IgD-negative memory B cell (primary cell): Measurements from ENCODE around the gene KIRREL3. TPM values are rescaled to one million over a fixed set of nuclear protein-coding genes. Genes with fewer than 3 reads are reported as not detected.

Source experiments
- H3K27ac Mint-ChIP-seq, 3 donors: one replicate each; pipeline ENCODE4 v1.8.0; 2020 to 2022; ENCODE audit warnings: mild to moderate bottlenecking in 3 of 3, mixed read lengths in 3 of 3, moderate library complexity in 1 of 3
- H3K27me3 Mint-ChIP-seq: one replicate; pipeline ENCODE4 v1.8.0; 2021; ENCODE audit warnings: mixed read lengths
- H3K36me3 Mint-ChIP-seq: one replicate; pipeline ENCODE4 v1.8.0; 2020; ENCODE audit warnings: mild to moderate bottlenecking, mixed read lengths
- H3K4me1 Mint-ChIP-seq, 3 donors: one replicate each; pipeline ENCODE4 v1.8.0; 2020 to 2022; ENCODE audit warnings: mixed read lengths in 3 of 3, mild to moderate bottlenecking in 1 of 3
- H3K4me3 Mint-ChIP-seq, 4 donors: one replicate each; pipeline ENCODE4 v1.8.0; 2020 to 2022; ENCODE audit warnings: mild to moderate bottlenecking in 4 of 4, mixed read lengths in 4 of 4, moderate library complexity in 3 of 4
- H3K9me3 Mint-ChIP-seq, 3 donors: one replicate each; pipeline ENCODE4 v1.8.0; 2020 to 2021; ENCODE audit warnings: mixed read lengths in 3 of 3, mild to moderate bottlenecking in 1 of 3
- polyA plus RNA-seq: library from polyadenylated mRNA; unstranded; fragments of 300-500 nt; fragmentation: Illumina TruSeq; gene quantifications from one replicate; pipeline ENCODE4 v1.2.3, GENCODE V29; 2021

The KIRREL3 gene
- polyA plus RNA-seq, 1 donor from 2014 or later = not detected

GRCh38 chr11:126645186-126645585 lies 355.4 kb downstream of the KIRREL3 start:
- H3K36me3 Mint-ChIP-seq = no peaks in the 10 kb centered on the region

GRCh38 chr11:126640186-126640585 lies 360.4 kb downstream of the KIRREL3 start:
- Mint-ChIP-seq H3K9me3 (no peaks in the 10 kb centered on the region), H3K27ac (no peak overlapping the region), H3K27me3 (peaks cover 14% of the 10 kb centered on the region), H3K4me1 (no peaks in the 10 kb centered on the region), H3K36me3 (no peaks in the 10 kb centered on the region), H3K4me3 (no peak overlapping the region)

More at GRCh38 chr11:126645186-126645585, 355.4 kb downstream of the KIRREL3 start:
- H3K27ac Mint-ChIP-seq = no peak overlapping the region
- H3K4me3 Mint-ChIP-seq = no peak overlapping the region
- H3K4me1 Mint-ChIP-seq = no peaks in the 10 kb centered on the region
- H3K27me3 Mint-ChIP-seq = peaks cover 4% of the 10 kb centered on the region
- peaks cover 0 to 5% (median 0%) of the 10 kb centered on the region in 3 donors for H3K9me3 Mint-ChIP-seq

- H3K4me1 Mint-ChIP-seq = no peaks in the 10 kb centered on the region
- no peak overlapping the region for H3K4me3 Mint-ChIP-seq
- H3K27me3 Mint-ChIP-seq = peaks cover 14% of the 10 kb centered on the region
- no peaks in the 10 kb centered on the region for H3K9me3 Mint-ChIP-seq
- no peak overlapping the region for H3K27ac Mint-ChIP-seq
- H3K36me3 Mint-ChIP-seq = no peaks in the 10 kb centered on the region
Measured at GRCh38 chr11:126639692-126640091, 360.9 kb downstream of the KIRREL3 start.

- Mint-ChIP-seq H3K4me1 (no peaks in the 10 kb centered on the region), H3K36me3 (no peaks in the 10 kb centered on the region), H3K4me3 (no peak overlapping the region), H3K9me3 (no peaks in the 10 kb centered on the region), H3K27ac (no peak overlapping the region), H3K27me3 (peaks cover 14% of the 10 kb centered on the region)
Measured at GRCh38 chr11:126638648-126639047, 361.9 kb downstream of the KIRREL3 start.

GRCh38 chr11:126637795-126638175 lies 362.8 kb downstream of the KIRREL3 start:
- H3K4me1 Mint-ChIP-seq = no peaks in the 10 kb centered on the region
- no peaks in the 10 kb centered on the region for H3K9me3 Mint-ChIP-seq
- no peak overlapping the region for H3K4me3 Mint-ChIP-seq
- no peaks in the 10 kb centered on the region for H3K36me3 Mint-ChIP-seq
- peaks cover 14% of the 10 kb centered on the region for H3K27me3 Mint-ChIP-seq
- H3K27ac Mint-ChIP-seq = no peak overlapping the region

GRCh38 chr11:126636911-126637794 lies 363.4 kb downstream of the KIRREL3 start:
- Mint-ChIP-seq H3K4me3 (no peak overlapping the region), H3K27ac (no peak overlapping the region), H3K36me3 (no peaks in the 10 kb centered on the region), H3K27me3 (peaks cover 15% of the 10 kb centered on the region), H3K4me1 (no peaks in the 10 kb centered on the region), H3K9me3 (no peaks in the 10 kb centered on the region)

- Mint-ChIP-seq H3K27me3 (peaks cover 13% of the 10 kb centered on the region), H3K4me1 (no peaks in the 10 kb centered on the region), H3K36me3 (no peaks in the 10 kb centered on the region), H3K9me3 (peaks cover 0 to 3% (median 0%) of the 10 kb centered on the region in 3 donors), H3K4me3 (no peak overlapping the region), H3K27ac (no peak overlapping the region)
Measured at GRCh38 chr11:126635511-126635910, 365.1 kb downstream of the KIRREL3 start.

GRCh38 chr11:126634963-126635362 lies 365.6 kb downstream of the KIRREL3 start:
- H3K36me3 Mint-ChIP-seq = no peaks in the 10 kb centered on the region
- H3K4me1 Mint-ChIP-seq = no peaks in the 10 kb centered on the region
- peaks cover 10% of the 10 kb centered on the region for H3K27me3 Mint-ChIP-seq
- no peak overlapping the region for H3K27ac Mint-ChIP-seq
- H3K4me3 Mint-ChIP-seq = no peak overlapping the region
- peaks cover 0 to 3% (median 0%) of the 10 kb centered on the region in 3 donors for H3K9me3 Mint-ChIP-seq

- peaks cover 0 to 3% (median 0%) of the 10 kb centered on the region in 3 donors for H3K9me3 Mint-ChIP-seq
- H3K27me3 Mint-ChIP-seq = peaks cover 10% of the 10 kb centered on the region
- no peaks in the 10 kb centered on the region for H3K4me1 Mint-ChIP-seq
- peak overlapping the region in 1 of 3 donors; percentile 79 for H3K27ac Mint-ChIP-seq
- no peak overlapping the region for H3K4me3 Mint-ChIP-seq
- no peaks in the 10 kb centered on the region for H3K36me3 Mint-ChIP-seq
Measured at GRCh38 chr11:126633330-126633729, 367.2 kb downstream of the KIRREL3 start.

GRCh38 chr11:126630893-126631798 lies 369.4 kb downstream of the KIRREL3 start:
- H3K4me1 Mint-ChIP-seq = no peaks in the 10 kb centered on the region
- peaks cover 8% of the 10 kb centered on the region for H3K27me3 Mint-ChIP-seq
- no peak overlapping the region for H3K27ac Mint-ChIP-seq
- no peak overlapping the region for H3K4me3 Mint-ChIP-seq
- no peaks in the 10 kb centered on the region for H3K36me3 Mint-ChIP-seq
- peaks cover 0 to 3% (median 0%) of the 10 kb centered on the region in 3 donors for H3K9me3 Mint-ChIP-seq

GRCh38 chr11:126630488-126630887 lies 370.1 kb downstream of the KIRREL3 start:
- Mint-ChIP-seq H3K4me1 (no peaks in the 10 kb centered on the region), H3K27ac (no peak overlapping the region), H3K27me3 (peaks cover 5% of the 10 kb centered on the region), H3K4me3 (no peak overlapping the region), H3K36me3 (no peaks in the 10 kb centered on the region), H3K9me3 (peaks cover 0 to 3% (median 0%) of the 10 kb centered on the region in 3 donors)

GRCh38 chr11:126628790-126629621 lies 371.6 kb downstream of the KIRREL3 start:
- Mint-ChIP-seq H3K9me3 (peaks cover 0 to 3% (median 0%) of the 10 kb centered on the region in 3 donors), H3K27ac (no peak overlapping the region), H3K27me3 (peaks cover 5% of the 10 kb centered on the region), H3K36me3 (no peaks in the 10 kb centered on the region), H3K4me1 (no peaks in the 10 kb centered on the region), H3K4me3 (no peak overlapping the region)

- peaks cover 6% of the 10 kb centered on the region for H3K27me3 Mint-ChIP-seq
- H3K4me1 Mint-ChIP-seq = no peaks in the 10 kb centered on the region
- no peaks in the 10 kb centered on the region for H3K36me3 Mint-ChIP-seq
- no peak overlapping the region for H3K27ac Mint-ChIP-seq
- H3K9me3 Mint-ChIP-seq = peaks cover 0 to 3% (median 0%) of the 10 kb centered on the region in 3 donors
- H3K4me3 Mint-ChIP-seq = no peak overlapping the region
Measured at GRCh38 chr11:126628450-126628789, 372.1 kb downstream of the KIRREL3 start.

GRCh38 chr11:126627421-126627820 lies 373.1 kb downstream of the KIRREL3 start:
- H3K4me1 Mint-ChIP-seq = no peaks in the 10 kb centered on the region
- H3K36me3 Mint-ChIP-seq = no peaks in the 10 kb centered on the region
- peaks cover 0 to 3% (median 0%) of the 10 kb centered on the region in 3 donors for H3K9me3 Mint-ChIP-seq
- no peak overlapping the region for H3K4me3 Mint-ChIP-seq
- no peak overlapping the region for H3K27ac Mint-ChIP-seq
- H3K27me3 Mint-ChIP-seq = peaks cover 6% of the 10 kb centered on the region
